D721Med (cell line): Measurements from ENCODE around the gene KIF3A.

Source experiments
- DNase-seq: peaks from one replicate; pipeline ENCODE4 v3.0.0; 2011; ENCODE audit warnings: low spot score; ENCODE audit not compliant: insufficient read length
- FAIRE-seq: peaks from 2 replicates; lab custom pipeline; 2011; peaks lifted over from hg19 to GRCh38; lab: Jason Lieb, UNC
- TF ChIP-seq, protein P1 (sequence below): IDR thresholded peaks from 2 replicates; pipeline ENCODE4 v1.5.1; 2012; ENCODE audit warnings: mild to moderate bottlenecking, control low read depth; ENCODE audit not compliant: insufficient read depth; ENCODE audit errors: missing control alignments

KIF3A gene

DNA sequence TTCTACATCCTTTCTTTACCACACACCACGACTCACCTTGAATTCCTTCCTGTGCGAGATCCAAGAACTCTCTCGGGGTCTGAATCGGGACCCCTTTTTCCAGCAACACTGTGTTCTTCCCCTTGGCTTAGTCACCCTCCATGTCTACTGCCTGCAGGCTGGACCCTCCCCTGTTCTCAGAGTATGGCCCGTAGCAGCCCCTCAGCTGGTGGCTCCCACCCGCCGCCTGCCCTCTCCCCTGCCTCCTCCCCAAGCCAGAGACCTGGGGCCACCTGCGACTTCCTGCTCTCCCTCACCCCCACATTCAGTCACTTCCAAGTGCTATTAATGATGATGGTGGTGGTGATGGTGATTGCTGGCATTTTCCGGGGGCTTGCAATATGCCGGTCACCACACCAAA, 70.0 kb downstream of the KIF3A start:
- no peak for FAIRE-seq
- TF ChIP-seq, protein P1, sequence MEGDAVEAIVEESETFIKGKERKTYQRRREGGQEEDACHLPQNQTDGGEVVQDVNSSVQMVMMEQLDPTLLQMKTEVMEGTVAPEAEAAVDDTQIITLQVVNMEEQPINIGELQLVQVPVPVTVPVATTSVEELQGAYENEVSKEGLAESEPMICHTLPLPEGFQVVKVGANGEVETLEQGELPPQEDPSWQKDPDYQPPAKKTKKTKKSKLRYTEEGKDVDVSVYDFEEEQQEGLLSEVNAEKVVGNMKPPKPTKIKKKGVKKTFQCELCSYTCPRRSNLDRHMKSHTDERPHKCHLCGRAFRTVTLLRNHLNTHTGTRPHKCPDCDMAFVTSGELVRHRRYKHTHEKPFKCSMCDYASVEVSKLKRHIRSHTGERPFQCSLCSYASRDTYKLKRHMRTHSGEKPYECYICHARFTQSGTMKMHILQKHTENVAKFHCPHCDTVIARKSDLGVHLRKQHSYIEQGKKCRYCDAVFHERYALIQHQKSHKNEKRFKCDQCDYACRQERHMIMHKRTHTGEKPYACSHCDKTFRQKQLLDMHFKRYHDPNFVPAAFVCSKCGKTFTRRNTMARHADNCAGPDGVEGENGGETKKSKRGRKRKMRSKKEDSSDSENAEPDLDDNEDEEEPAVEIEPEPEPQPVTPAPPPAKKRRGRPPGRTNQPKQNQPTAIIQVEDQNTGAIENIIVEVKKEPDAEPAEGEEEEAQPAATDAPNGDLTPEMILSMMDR = no peak
- DNase-seq = no peak

DNA sequence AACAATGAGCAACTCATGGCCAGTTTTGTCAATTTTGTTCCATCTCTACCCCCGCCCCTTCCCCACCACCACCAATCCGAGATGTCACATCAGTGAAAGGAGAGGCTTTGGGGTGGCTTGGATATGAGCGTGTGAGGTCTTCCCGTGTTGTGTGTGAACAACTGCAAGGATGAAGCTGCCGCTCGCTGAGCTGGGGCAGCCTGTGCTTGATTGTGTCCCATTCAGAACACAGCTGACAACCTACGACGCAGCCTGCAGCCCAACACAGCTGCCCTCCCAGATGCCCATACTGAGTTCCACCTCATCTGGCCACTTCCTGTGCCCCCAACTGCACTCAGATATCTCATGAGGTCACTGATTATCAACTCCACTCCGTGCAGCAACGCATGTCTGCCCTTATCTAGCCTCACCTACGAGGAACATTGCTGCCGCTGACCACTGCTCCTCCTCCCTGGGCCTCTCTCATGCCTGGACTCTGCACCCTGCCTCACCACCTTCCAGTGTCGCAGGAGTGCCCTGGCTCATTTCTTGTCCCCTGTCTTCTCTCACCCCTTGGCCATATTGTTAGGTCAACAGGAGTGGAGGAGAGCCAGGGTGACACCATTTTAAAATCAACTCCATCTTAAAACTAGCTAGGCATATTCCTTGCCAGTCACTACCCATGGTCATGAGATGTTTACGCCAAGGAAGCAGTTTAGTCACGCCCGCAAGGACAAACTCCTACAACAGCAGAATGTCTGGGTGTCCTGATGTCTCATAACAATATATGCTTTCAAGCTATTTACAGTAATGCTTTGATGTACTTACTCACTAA, 70.8 kb downstream of the KIF3A start:
- TF ChIP-seq, protein P1 = no peak
- no peak for FAIRE-seq
- no peak for DNase-seq

DNA sequence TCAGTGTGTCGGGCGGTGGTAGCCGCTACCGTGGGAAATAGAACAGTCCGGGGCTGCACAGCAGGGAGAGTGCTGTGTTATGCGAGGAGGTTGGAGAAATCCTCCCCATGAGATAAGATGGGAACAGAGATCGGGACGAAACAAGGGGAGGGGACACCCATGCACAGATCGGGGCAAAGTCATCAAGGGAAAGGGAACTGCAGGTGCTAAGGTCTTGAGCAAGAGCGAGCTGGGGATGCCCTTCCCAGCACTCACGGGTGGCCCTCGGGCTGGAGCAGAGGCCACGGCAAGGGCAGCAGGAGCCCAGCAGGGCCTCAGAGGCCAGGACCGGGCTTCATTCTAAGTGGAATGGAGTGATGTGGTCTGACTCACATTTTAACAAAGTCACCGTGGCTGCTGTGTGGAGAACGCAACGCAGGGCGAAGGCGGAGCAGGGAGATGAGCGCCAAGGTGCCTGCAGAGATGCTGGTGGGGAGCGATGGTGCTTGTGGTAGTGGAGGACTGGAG, 71.7 kb downstream of the KIF3A start:
- FAIRE-seq (no peak), DNase-seq (no peak)
- TF ChIP-seq, protein P1 = no peak

DNA sequence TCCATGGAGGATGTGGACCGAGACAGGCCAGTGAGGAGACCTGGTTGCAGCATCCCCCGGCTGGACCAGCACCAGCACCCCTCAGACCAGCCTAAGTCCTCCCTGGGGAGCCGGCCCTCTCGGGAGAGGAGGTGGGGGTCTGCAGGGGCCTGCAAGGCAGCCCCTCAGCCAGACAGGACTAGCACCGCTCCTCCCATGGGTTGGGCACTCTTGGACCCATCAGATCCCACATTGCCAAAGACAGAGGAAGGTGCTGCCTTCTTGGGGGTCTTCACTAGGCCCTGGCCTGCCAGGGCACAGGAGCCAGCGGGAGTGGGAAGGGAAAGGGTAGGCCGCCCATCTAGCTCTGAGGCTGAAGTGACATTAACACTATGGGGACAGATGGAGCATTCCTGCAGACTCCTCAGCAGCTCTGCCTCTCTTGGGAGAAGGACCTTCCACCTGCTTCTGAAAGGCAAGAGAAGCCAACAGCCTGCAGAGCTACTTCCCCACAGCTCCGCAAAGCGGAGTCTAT, 72.6 kb downstream of the KIF3A start:
- TF ChIP-seq, protein P1 = no peak
- DNase-seq (no peak), FAIRE-seq (no peak)

DNA sequence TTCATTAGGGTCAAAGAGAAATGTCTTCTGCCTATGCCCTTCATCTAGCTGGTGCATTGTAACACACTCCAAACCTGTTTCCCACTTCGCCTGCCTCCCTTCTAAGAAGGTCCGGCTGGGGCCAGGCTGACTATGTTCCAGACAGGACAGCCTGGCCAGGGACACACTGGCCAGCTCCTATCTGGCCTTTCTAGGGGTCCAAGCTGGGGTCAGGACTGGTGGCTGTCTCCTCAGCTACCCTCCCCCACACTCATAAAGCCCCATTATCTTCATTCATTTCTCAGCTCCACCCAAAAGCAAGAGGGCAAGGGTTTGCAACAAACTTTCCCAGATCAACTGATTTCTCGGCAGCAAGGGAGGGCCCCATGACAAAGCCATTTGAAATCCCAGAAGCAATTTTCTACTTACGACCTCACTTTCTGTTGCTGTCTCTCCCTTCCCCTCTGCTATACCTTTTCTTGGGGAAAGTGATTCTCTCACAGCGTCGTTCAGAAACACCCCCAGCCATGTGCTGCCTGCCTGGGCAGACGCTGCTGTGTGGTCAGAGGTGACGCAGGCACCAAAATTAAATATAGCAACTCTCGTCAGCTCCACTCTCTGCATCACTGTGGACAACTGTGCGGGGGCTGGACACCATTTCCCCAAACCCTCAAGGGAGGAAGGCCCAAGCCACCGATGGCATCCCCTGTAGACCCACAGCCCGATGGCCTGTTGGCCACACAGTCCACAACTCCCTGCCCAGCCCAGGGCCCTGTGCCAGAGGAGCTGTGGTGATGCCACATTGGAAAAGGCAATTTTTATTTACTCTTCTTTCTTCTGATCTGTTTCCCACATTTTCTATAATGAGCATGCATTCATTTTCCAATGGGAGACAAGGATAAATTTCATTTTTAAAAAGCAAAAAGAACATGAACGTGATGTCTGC, 73.3 kb downstream of the KIF3A start:
- FAIRE-seq = no peak
- TF ChIP-seq, protein P1 = no peak
- no peak for DNase-seq

DNA sequence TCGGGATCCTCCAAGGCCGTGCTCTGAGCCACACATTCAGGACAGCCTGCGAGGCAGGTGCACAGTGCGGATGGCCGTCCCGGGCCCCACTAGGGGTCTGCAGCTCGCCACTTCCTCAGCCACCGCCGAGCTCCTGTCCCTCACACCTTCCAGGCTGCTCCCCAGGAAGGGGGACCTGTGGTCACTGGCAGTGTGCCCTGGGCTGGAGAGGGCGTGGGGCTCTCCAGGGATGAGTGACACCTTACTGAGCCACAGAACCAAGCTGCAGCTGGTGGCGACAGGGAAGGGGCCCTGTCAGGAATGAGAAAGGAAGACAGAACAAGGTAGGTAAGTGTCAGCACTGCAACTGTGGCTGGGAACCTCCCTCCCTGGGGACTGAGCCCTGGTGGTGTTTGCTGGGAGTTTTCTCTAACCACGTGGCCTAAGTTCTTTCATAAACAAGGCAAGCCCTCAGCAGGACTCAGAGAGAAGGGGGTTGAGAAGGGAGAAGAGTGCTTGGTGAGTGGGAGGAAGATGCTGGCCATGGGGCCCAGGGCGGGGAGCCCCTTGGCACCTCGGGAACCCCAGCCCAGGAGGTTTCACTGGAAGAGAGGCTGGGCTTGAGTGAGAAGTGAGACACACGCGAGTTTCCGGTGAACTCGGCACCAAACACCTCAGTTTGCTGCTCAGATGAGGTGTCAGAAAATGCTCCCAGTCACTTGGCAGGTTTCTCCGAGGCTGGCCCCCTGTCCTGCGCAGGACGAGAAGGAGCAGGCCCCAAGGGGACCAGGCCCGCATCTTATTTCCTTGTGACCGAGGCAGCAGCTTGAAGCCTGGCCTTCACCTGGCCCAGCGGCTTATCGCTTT, 74.2 kb downstream of the KIF3A start:
- FAIRE-seq = no peak
- no peak for DNase-seq
- TF ChIP-seq, protein P1 = no peak
